OCI-LY7 (cell line): ENCODE data around the gene ZFP36L2.

Source experiments
- EZH2phosphoT487 ChIP-seq: fragments of 200-600 bp; sonication (generic); IDR thresholded peaks from 2 replicates; pipeline ENCODE4 v1.6.1; 2018; ENCODE audit warnings: low read depth, borderline replicate concordance, mild to moderate bottlenecking, mixed run types, antibody characterized with exemption, low read length, moderate library complexity, mixed read lengths
- TF ChIP-seq, protein P1 (sequence below): fragments of 200-600 bp; sonication (generic); conservative IDR thresholded peaks from 2 replicates; pipeline ENCODE4 v1.5.1; 2014; ENCODE audit warnings: mild to moderate bottlenecking, antibody characterized with exemption, low read length, moderate library complexity, mixed read lengths

DNA sequence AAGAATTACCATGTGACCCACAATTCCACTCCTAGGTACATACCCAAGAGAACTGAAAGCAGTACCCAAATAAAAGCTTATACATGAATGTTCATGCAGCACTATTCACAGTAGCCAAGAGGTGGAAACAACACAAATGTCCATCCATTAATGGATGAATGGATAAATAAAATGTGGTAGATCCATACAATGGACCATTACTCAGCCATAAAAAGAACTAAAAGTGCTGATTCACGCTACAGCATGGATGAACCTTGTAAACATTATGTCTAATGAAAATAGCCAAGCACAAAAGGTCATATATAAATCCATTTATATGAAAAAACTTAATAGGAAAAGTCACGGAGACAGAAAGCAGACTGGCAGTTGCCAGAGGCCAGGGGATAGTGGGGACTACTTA, 23.6 kb upstream of the ZFP36L2 start:
- TF ChIP-seq, protein P1, sequence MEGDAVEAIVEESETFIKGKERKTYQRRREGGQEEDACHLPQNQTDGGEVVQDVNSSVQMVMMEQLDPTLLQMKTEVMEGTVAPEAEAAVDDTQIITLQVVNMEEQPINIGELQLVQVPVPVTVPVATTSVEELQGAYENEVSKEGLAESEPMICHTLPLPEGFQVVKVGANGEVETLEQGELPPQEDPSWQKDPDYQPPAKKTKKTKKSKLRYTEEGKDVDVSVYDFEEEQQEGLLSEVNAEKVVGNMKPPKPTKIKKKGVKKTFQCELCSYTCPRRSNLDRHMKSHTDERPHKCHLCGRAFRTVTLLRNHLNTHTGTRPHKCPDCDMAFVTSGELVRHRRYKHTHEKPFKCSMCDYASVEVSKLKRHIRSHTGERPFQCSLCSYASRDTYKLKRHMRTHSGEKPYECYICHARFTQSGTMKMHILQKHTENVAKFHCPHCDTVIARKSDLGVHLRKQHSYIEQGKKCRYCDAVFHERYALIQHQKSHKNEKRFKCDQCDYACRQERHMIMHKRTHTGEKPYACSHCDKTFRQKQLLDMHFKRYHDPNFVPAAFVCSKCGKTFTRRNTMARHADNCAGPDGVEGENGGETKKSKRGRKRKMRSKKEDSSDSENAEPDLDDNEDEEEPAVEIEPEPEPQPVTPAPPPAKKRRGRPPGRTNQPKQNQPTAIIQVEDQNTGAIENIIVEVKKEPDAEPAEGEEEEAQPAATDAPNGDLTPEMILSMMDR, result no peak
- TF ChIP-seq EZH2phosphoT487, result no peak
